Uterus (tissue), 4 donors: ENCODE results near the gene TIGD3. TPM values are rescaled to one million over a fixed set of nuclear protein-coding genes. Genes with fewer than 3 reads are reported as not detected.

Experiments
- DNase-seq, 2 donors: peaks; one replicate each; pipeline ENCODE4 v3.0.0-alpha.2; 2019 to 2020
- H3K27ac ChIP-seq, 2 donors: fragments of 200-600 bp; sonication (generic); 1 replicate in 1 of 2; 2 replicates in 1 of 2; pipeline ENCODE4 v1.5.1; 2016 to 2018
- H3K27me3 ChIP-seq, 2 donors: fragments of 200-600 bp; sonication (generic); one replicate each; pipeline ENCODE4 v1.5.1; 2018 to 2019; ENCODE audit warnings: control low read depth in 1 of 2
- H3K36me3 ChIP-seq, 2 donors: fragments of 200-600 bp; sonication (generic); one replicate each; pipeline ENCODE4 v1.5.1; 2019; ENCODE audit warnings: control low read depth in 1 of 2
- H3K4me1 ChIP-seq, 2 donors: fragments of 200-600 bp; sonication (generic); one replicate each; pipeline ENCODE4 v1.5.1; 2018 to 2019; ENCODE audit warnings: control low read depth in 1 of 2
- H3K4me3 ChIP-seq, 2 donors: fragments of 200-600 bp; sonication (generic); 1 replicate in 1 of 2; 2 replicates in 1 of 2; pipeline ENCODE4 v1.5.1; 2018 to 2019; ENCODE audit warnings: mild to moderate bottlenecking in 1 of 2
- H3K9me3 ChIP-seq, 2 donors: fragments of 200-600 bp; sonication (generic); one replicate each; pipeline ENCODE4 v1.5.1; 2019; ENCODE audit warnings: control low read depth in 1 of 2
- CTCF ChIP-seq, 4 experiments: fragments of 200-600 bp in 2 of 4; fragments of 450-650 bp in 2 of 4; sonication (generic) in 2 of 4; IDR thresholded peaks; one replicate each; pipeline ENCODE4 v1.5.1; 2016 to 2019; ENCODE audit warnings: antibody characterized with exemption in 4 of 4, mild to moderate bottlenecking in 2 of 4, moderate library complexity in 1 of 4
- POLR2A ChIP-seq, 2 donors: fragments of 450-650 bp; IDR thresholded peaks; one replicate each; pipeline ENCODE4 v1.6.1; 2016; ENCODE audit warnings: antibody characterized with exemption in 2 of 2, mild to moderate bottlenecking in 1 of 2, moderate library complexity in 1 of 2
- intact Hi-C: fragments of 100-400 bp; cut with DNase I; formaldehyde crosslinking; loops from one replicate; pipeline ENCODE4 v1.15.1; 2023; ENCODE audit warnings: low total_unique reads
- total RNA-seq, 4 donors: library from RNA; depleted of rRNA in 3 of 4; stranded (reverse); fragments of >200 nt in 3 of 4; gene quantifications; one replicate each; pipeline versions ENCODE4 v1.1.0 to v1.2.4, GENCODE V29; 2014 to 2023
- donor health status: DM: yes; HTN: yes; CAD: no.

TIGD3 gene
- total RNA-seq, 4 donors from 2014 or later = under 0.01 to 0.35 TPM; not detected in 2

GRCh38 chr11:65315204-65315865, 39.2 kb upstream of the TIGD3 start:
- DNase-seq = peak; percentile 81 to 85
- intact Hi-C loops = loop anchor here (2.0 kb wide), 1 partner anchor 41 kb away; no protein-coding TSS in a partner anchor
- no peaks in the 10 kb centered on the region for H3K27me3 ChIP-seq

GRCh38 chr11:65315866-65316226, 38.7 kb upstream of the TIGD3 start:
- no peaks in the 10 kb centered on the region for H3K36me3 ChIP-seq
- peak overlapping the region; percentile 91 to 94 for H3K27ac ChIP-seq
- intact Hi-C loops = loop anchor here (2.0 kb wide), 1 partner anchor 41 kb away; no protein-coding TSS in a partner anchor
- H3K9me3 ChIP-seq = no peaks in the 10 kb centered on the region
- TF ChIP-seq POLR2A (IDR thresholded peaks at IDR 0.05) = no peak
- TF ChIP-seq CTCF (IDR thresholded peaks at IDR 0.05) = no peak
- H3K4me1 ChIP-seq = no peaks in the 10 kb centered on the region
- peak overlapping the region; percentile 91 to 99 for H3K4me3 ChIP-seq
- H3K27me3 ChIP-seq = no peaks in the 10 kb centered on the region
- no peak for DNase-seq

More at GRCh38 chr11:65315204-65315865, 39.2 kb upstream of the TIGD3 start:
- no peaks in the 10 kb centered on the region for H3K4me1 ChIP-seq
- TF ChIP-seq POLR2A (IDR thresholded peaks at IDR 0.05) = peak in 1 of 2 donors; percentile 29
- peak; percentile 93 to 98 (median 96) for TF ChIP-seq CTCF (IDR thresholded peaks at IDR 0.05)
- no peaks in the 10 kb centered on the region for H3K9me3 ChIP-seq
- H3K36me3 ChIP-seq = no peaks in the 10 kb centered on the region
- peak overlapping the region; percentile 91 to 99 for H3K4me3 ChIP-seq
- peak overlapping the region; percentile 91 to 94 for H3K27ac ChIP-seq

GRCh38 chr11:65316227-65317024, 38.1 kb upstream of the TIGD3 start:
- H3K27me3 ChIP-seq = no peaks in the 10 kb centered on the region
- peaks cover 0 to 4% of the 10 kb centered on the region in 2 donors for H3K4me1 ChIP-seq
- H3K36me3 ChIP-seq = no peaks in the 10 kb centered on the region
- H3K4me3 ChIP-seq = peak overlapping the region; percentile 91 to 99
- intact Hi-C loops = no loop called here
- H3K27ac ChIP-seq = peak overlapping the region; percentile 91 to 94
- no peaks in the 10 kb centered on the region for H3K9me3 ChIP-seq
- TF ChIP-seq POLR2A (IDR thresholded peaks at IDR 0.05) (peak in 1 of 2 donors; percentile 9), CTCF (IDR thresholded peaks at IDR 0.05) (no peak)
- DNase-seq = peak; percentile 72 to 74

- no peak for TF ChIP-seq POLR2A (IDR thresholded peaks at IDR 0.05)
- TF ChIP-seq CTCF (IDR thresholded peaks at IDR 0.05) = no peak
- Histone ChIP-seq H3K36me3 (no peaks in the 10 kb centered on the region), H3K9me3 (no peaks in the 10 kb centered on the region), H3K27ac (peak overlapping the region; percentile 91 to 94), H3K27me3 (no peaks in the 10 kb centered on the region), H3K4me3 (peak overlapping the region; percentile 91 to 99), H3K4me1 (peaks cover 0 to 8% of the 10 kb centered on the region in 2 donors)
- DNase-seq = peak; percentile 71 to 87
- intact Hi-C loops = no loop called here
These were observed 37.3 kb upstream of the TIGD3 start for GRCh38 chr11:65317025-65317786.
